HepG2 (cell line): ENCODE data around the gene RAB6A. TPM values are rescaled to one million over a fixed set of nuclear protein-coding genes. Genes with fewer than 3 reads are reported as not detected.

ENCODE experiments used
- CENPBD1 ChIP-seq: sonication (generic); formaldehyde crosslinking; IDR thresholded peaks from 2 replicates; pipeline ENCODE4 v1.8.0; 2022; ENCODE audit warnings: missing genetic modification reagents, low read depth, mild to moderate bottlenecking, borderline replicate concordance
- SOX13 ChIP-seq, 3 experiments: fragments of 450-650 bp in 1 of 3; sonication (generic) in 1 of 3; formaldehyde crosslinking in 1 of 3; IDR thresholded peaks in 2 of 3; conservative IDR thresholded peaks in 1 of 3; 2 replicates each; pipeline versions ENCODE4 v1.5.0 to v1.6.1; 2016 to 2020; ENCODE audit warnings: antibody characterized with exemption in 1 of 3, mild to moderate bottlenecking in 1 of 3, missing compliant biosample characterization in 1 of 3, missing genetic modification reagents in 1 of 3, moderate library complexity in 1 of 3
- ZNF878 ChIP-seq: sonication (generic); formaldehyde crosslinking; IDR thresholded peaks from 2 replicates; pipeline ENCODE4 v1.8.1; 2023; ENCODE audit warnings: mild to moderate bottlenecking, missing genetic modification reagents, moderate library complexity
- polyA plus RNA-seq, 8 experiments: library from polyadenylated mRNA; depleted of rRNA in 3 of 8; stranded (reverse) in 7 of 8; unstranded in 1 of 8; fragments of >200 nt; fragmentation: Illumina TruSeq in 4 of 8; extraction: Trizol in 4 of 8; gene quantifications; 2 replicates each; pipeline versions ENCODE4 v1.2.1 to v1.2.3, GENCODE V29; 2011 to 2016; ENCODE audit warnings: low read depth in 4 of 8, missing spikeins in 1 of 8, mixed read lengths in 1 of 8; ENCODE audit not compliant: insufficient read depth in 1 of 8
- total RNA-seq, 5 experiments: library from RNA; depleted of rRNA; stranded (reverse); fragments of >200 nt; fragmentation: Illumina TruSeq; extraction: Trizol; gene quantifications; 2 replicates each; pipeline ENCODE4 v1.2.3, GENCODE V29; 2016; ENCODE audit warnings: low read depth in 1 of 5
- TF ChIP-seq, protein P1 (sequence below): sonication (generic); formaldehyde crosslinking; IDR thresholded peaks from one replicate; pipeline ENCODE4 v1.5.1; 2020; ENCODE audit warnings: mild to moderate bottlenecking, missing genetic modification reagents; ENCODE audit errors: not compliant biosample characterization
- TF ChIP-seq, protein P2 (sequence below): IDR thresholded peaks from 2 replicates; pipeline ENCODE4 v1.6.1; 2016; ENCODE audit warnings: low read depth
- TF ChIP-seq, protein P3 (sequence below): sonication (generic); formaldehyde crosslinking; IDR thresholded peaks from 2 replicates; pipeline ENCODE4 v1.5.1; 2020; ENCODE audit warnings: mild to moderate bottlenecking, missing genetic modification reagents
- TF ChIP-seq, protein P4 (sequence below): sonication (generic); formaldehyde crosslinking; IDR thresholded peaks from 2 replicates; pipeline ENCODE4 v1.8.0; 2022; ENCODE audit warnings: missing genetic modification reagents, mild to moderate bottlenecking, moderate library complexity, borderline replicate concordance
- TF ChIP-seq, protein P5 (sequence below): sonication (generic); formaldehyde crosslinking; IDR thresholded peaks from 2 replicates; pipeline ENCODE4 v1.4.0; 2020; ENCODE audit warnings: mild to moderate bottlenecking, low read depth, missing genetic modification reagents

Gene RAB6A
- total and polyA plus RNA-seq, 2 of the 13 experiments (the other 11 are each of a cell fraction or from before 2014, with no cell fraction given): 74.3 to 121 TPM

DNA sequence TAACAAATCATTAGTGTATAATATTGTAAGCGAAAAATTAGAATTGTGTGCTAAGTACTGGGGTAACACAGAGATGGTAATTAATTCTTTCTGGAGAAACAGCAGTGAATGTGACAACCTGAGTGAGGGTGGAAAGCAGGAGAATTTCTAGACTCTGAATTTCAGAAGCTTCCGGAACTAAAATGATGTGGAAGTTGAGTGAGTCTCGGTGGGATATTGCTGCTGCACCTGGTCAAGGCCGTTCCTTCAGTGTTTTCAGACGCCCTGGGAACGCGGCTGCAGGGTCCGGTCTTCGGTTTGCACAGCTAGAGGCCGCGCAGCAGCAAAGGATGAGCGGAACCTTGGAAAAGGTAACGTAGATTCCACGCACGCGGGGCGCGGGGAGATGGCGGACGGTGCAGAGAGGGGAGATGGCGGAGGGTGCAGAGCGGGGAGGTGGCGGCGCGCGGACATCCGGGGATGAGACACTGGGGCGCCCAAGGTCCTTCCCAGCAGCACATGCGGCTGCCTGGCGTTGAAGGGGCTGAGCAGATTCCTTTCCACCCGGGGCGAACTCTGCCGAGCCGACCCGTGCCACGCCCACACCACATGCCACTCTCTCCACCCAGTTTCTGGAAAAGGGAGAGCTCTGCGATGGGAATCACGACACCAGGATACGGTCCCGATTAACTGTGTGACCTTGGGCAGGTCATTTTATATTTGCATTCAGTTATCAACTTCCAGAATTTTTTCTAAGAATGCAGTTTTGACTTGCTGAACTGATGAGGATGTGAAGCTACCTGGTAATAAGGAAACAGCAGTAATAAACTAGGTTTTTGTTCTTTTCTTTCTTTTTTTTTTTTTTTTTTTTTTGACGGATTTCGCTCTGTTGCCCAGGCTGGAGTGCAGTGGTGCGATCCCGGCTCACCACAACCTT is 27.0 kb upstream of the RAB6A start, which contains the start of gene MRPL48 (continued):
- TF ChIP-seq, protein P1, sequence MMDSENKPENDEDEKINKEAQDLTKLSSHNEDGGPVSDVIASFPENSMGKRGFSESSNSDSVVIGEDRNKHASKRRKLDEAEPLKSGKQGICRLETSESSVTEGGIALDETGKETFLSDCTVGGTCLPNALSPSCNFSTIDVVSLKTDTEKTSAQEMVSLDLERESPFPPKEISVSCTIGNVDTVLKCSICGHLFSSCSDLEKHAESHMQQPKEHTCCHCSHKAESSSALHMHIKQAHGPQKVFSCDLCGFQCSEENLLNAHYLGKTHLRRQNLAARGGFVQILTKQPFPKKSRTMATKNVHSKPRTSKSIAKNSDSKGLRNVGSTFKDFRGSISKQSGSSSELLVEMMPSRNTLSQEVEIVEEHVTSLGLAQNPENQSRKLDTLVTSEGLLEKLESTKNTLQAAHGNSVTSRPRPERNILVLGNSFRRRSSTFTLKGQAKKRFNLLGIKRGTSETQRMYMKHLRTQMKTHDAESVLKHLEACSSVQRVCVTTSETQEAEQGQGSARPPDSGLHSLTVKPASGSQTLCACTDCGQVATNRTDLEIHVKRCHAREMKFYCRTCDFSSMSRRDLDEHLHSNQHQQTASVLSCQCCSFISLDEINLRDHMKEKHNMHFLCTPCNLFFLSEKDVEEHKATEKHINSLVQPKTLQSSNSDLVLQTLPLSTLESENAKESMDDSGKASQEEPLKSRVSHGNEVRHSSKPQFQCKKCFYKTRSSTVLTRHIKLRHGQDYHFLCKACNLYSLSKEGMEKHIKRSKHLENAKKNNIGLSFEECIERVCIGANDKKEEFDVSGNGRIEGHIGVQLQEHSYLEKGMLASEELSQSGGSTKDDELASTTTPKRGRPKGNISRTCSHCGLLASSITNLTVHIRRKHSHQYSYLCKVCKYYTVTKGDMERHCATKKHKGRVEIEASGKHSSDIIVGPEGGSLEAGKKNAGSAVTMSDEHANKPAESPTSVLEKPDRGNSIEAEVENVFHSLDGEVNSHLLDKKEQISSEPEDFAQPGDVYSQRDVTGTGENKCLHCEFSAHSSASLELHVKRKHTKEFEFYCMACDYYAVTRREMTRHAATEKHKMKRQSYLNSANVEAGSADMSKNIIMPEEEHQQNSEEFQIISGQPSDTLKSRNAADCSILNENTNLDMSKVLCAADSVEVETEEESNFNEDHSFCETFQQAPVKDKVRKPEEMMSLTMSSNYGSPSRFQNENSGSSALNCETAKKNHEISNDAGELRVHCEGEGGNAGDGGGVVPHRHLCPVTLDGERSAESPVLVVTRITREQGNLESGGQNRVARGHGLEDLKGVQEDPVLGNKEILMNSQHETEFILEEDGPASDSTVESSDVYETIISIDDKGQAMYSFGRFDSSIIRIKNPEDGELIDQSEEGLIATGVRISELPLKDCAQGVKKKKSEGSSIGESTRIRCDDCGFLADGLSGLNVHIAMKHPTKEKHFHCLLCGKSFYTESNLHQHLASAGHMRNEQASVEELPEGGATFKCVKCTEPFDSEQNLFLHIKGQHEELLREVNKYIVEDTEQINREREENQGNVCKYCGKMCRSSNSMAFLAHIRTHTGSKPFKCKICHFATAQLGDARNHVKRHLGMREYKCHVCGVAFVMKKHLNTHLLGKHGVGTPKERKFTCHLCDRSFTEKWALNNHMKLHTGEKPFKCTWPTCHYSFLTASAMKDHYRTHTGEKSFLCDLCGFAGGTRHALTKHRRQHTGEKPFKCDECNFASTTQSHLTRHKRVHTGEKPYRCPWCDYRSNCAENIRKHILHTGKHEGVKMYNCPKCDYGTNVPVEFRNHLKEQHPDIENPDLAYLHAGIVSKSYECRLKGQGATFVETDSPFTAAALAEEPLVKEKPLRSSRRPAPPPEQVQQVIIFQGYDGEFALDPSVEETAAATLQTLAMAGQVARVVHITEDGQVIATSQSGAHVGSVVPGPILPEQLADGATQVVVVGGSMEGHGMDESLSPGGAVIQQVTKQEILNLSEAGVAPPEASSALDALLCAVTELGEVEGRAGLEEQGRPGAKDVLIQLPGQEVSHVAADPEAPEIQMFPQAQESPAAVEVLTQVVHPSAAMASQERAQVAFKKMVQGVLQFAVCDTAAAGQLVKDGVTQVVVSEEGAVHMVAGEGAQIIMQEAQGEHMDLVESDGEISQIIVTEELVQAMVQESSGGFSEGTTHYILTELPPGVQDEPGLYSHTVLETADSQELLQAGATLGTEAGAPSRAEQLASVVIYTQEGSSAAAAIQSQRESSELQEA (CRISPR knock-in tag): peak; percentile 95
- TF ChIP-seq, protein P2, sequence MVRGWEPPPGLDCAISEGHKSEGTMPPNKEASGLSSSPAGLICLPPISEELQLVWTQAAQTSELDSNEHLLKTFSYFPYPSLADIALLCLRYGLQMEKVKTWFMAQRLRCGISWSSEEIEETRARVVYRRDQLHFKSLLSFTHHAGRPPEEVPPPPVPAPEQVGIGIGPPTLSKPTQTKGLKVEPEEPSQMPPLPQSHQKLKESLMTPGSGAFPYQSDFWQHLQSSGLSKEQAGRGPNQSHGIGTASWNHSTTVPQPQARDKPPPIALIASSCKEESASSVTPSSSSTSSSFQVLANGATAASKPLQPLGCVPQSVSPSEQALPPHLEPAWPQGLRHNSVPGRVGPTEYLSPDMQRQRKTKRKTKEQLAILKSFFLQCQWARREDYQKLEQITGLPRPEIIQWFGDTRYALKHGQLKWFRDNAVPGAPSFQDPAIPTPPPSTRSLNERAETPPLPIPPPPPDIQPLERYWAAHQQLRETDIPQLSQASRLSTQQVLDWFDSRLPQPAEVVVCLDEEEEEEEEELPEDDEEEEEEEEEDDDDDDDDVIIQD (CRISPR knock-in tag): no peak
- TF ChIP-seq CENPBD1 (CRISPR knock-in tag): no peak
- TF ChIP-seq, protein P3, sequence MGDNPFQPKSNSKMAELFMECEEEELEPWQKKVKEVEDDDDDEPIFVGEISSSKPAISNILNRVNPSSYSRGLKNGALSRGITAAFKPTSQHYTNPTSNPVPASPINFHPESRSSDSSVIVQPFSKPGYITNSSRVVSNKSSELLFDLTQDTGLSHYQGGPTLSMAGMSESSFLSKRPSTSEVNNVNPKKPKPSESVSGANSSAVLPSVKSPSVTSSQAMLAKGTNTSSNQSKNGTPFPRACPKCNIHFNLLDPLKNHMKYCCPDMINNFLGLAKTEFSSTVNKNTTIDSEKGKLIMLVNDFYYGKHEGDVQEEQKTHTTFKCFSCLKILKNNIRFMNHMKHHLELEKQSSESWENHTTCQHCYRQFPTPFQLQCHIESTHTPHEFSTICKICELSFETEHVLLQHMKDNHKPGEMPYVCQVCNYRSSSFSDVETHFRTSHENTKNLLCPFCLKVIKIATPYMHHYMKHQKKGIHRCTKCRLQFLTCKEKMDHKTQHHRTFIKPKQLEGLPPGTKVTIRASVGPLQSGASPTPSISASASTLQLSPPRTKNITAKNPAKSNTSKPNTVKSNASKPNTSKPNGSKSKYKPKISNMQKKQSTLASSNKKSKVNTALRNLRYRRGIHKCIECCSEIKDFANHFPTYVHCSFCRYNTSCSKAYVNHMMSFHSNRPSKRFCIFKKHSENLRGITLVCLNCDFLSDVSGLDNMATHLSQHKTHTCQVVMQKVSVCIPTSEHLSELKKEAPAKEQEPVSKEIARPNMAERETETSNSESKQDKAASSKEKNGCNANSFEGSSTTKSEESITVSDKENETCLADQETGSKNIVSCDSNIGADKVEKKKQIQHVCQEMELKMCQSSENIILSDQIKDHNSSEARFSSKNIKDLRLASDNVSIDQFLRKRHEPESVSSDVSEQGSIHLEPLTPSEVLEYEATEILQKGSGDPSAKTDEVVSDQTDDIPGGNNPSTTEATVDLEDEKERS (CRISPR knock-in tag): no peak
- no peak for TF ChIP-seq SOX13 (IDR thresholded peaks at IDR 0.05)
- TF ChIP-seq SOX13 (CRISPR knock-in tag; conservative IDR thresholded peaks at IDR 0.05 in 1 of 2, IDR thresholded peaks at IDR 0.05 in 1 of 2): no peak; a peak in 2 of 4 replicates
- TF ChIP-seq, protein P4, sequence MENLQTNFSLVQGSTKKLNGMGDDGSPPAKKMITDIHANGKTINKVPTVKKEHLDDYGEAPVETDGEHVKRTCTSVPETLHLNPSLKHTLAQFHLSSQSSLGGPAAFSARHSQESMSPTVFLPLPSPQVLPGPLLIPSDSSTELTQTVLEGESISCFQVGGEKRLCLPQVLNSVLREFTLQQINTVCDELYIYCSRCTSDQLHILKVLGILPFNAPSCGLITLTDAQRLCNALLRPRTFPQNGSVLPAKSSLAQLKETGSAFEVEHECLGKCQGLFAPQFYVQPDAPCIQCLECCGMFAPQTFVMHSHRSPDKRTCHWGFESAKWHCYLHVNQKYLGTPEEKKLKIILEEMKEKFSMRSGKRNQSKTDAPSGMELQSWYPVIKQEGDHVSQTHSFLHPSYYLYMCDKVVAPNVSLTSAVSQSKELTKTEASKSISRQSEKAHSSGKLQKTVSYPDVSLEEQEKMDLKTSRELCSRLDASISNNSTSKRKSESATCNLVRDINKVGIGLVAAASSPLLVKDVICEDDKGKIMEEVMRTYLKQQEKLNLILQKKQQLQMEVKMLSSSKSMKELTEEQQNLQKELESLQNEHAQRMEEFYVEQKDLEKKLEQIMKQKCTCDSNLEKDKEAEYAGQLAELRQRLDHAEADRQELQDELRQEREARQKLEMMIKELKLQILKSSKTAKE (CRISPR knock-in tag): peak; percentile 82
- TF ChIP-seq ZNF878 (CRISPR knock-in tag): peak; percentile 21; the same call in 1 of the 2 replicates
- TF ChIP-seq, protein P5, sequence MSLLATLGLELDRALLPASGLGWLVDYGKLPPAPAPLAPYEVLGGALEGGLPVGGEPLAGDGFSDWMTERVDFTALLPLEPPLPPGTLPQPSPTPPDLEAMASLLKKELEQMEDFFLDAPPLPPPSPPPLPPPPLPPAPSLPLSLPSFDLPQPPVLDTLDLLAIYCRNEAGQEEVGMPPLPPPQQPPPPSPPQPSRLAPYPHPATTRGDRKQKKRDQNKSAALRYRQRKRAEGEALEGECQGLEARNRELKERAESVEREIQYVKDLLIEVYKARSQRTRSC (CRISPR knock-in tag): no peak
